ENCODE results near the gene SNTG2.

SNTG2 gene

GRCh38 chr2:1283020-1283801 is 332.6 kb downstream of the SNTG2 start:
- DNase-seq (ENCODE audit: low spot score): no peak

DNA sequence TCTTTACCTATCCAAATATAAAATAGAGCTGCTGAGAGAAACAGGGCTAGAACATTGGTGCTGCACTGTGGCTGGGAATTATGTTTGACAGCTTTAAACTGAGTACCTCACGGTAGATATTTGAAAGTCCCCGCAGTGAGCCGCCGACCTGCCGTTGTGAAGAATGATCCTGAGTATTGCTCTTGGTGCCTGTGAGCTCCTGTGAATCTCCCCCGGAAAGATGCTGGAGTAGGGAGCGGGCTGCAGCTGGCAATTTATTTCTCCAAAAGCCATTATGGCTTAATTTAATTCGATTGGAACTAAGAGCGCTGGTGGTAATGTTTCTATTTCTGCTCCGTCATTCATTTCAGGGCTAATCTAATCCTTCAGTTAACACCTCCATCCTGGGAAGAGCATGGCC is 333.2 kb downstream of the SNTG2 start:
- DNase-seq (ENCODE audit: low spot score): no peak

DNA sequence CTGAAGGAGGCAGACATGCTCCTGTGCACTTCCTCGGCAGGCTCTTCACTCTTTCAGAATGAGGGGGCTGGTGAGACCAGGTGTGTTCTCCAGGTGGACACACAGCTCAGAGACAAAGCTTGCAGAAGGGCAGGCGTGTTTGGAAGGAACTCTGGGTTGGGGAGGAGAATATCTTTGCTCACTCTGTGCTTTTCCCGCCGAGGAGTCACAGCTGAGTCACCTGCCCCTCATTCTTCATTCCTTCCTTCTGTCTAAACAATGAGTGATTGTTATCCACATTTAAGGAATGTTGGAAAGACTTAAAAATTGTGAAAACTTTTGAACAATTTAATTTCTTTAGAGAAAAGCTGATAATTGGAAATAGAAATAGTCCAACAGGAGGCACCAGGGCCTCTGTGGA is 336.3 kb downstream of the SNTG2 start:
- DNase-seq (ENCODE audit: low spot score): no peak

DNA sequence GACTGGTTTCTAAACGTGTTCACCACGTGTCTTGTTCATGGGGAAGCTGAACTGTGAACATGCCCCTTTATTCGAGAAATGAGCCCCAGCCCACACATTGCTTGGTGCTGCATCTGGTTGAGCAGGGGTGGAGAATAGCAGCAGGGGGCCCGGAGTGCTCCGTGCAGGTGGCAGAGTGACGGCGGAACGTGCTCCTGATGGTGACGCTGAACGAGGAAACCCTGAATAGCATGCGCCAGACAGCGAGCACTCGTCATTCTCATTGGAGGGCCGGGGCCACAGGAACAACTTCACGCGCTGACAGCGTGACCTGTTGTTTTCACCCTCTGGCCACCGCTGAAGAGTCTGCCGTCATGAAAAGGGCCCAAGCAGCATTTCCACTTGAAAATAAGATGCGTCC is 336.8 kb downstream of the SNTG2 start:
- DNase-seq (ENCODE audit: low spot score): no peak

DNA sequence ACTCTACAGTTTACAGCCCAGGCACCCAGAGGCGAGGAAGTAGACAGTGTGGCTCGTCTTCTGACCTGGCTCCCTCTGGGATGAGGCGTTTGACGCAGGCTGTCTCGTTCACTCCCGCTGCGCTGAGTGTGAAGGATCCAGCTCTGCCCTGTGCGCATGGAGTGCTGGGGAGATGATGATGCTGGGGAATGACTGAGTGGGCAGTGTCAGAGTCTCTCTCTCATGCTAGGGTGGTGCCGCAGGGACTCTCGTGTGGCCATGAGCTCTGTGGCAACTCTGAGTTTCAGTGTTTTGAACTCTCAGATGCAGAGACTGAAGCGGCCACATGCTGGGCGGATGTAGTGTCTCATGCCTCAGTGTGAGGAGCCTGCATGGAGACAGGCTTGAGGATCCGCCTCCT is 344.3 kb downstream of the SNTG2 start:
- no peak for DNase-seq (ENCODE audit: low spot score)

- no peak for DNase-seq (ENCODE audit: low spot score)
These were observed 345.1 kb downstream of the SNTG2 start for GRCh38 chr2:1295740-1296139.

- DNase-seq (ENCODE audit: low spot score): no peak
These were observed 346.9 kb downstream of the SNTG2 start for GRCh38 chr2:1297372-1298159.

DNA sequence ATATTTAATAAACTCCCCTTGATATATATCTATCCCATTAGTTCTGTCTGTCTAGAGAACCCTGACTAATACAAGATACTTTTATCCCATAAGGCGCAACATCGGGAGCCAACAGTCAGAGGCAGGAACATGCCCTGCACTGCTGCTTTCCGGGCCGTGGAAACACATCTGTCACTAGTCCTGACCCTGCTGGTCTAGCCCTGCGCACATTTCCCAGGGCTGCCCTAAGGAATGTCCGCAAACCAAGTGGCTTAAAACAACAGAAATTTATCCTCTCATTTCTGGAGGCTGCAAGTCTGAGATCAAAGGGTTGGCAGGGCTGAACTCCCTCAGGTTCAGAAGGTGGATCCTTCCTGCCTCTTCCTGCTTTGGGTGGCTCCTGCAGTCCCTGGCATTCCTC is 348.4 kb downstream of the SNTG2 start:
- DNase-seq (ENCODE audit: low spot score): no peak

DNA sequence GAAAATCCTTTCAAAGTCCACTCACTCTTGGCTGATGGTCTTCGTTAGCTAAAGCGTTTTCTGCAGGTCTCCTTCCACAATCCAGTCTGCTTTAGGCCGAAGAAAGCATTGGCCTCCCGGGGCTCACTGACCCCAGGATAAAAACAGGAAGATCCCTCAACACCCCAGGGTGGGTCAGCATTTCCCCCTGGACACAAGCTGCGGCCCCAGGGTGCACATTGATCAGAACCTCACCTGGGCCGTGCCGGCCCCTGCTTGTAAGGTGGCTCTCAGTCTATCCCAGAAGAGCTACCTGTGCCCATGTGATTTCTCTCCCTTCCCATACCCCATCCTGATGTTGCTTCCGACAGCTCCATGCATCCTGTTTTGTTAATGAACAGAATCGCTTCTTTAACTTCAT is 349.6 kb downstream of the SNTG2 start:
- no peak for DNase-seq (ENCODE audit: low spot score)

GRCh38 chr2:1301056-1301455 is 350.4 kb downstream of the SNTG2 start:
- no peak for DNase-seq (ENCODE audit: low spot score)

DNA sequence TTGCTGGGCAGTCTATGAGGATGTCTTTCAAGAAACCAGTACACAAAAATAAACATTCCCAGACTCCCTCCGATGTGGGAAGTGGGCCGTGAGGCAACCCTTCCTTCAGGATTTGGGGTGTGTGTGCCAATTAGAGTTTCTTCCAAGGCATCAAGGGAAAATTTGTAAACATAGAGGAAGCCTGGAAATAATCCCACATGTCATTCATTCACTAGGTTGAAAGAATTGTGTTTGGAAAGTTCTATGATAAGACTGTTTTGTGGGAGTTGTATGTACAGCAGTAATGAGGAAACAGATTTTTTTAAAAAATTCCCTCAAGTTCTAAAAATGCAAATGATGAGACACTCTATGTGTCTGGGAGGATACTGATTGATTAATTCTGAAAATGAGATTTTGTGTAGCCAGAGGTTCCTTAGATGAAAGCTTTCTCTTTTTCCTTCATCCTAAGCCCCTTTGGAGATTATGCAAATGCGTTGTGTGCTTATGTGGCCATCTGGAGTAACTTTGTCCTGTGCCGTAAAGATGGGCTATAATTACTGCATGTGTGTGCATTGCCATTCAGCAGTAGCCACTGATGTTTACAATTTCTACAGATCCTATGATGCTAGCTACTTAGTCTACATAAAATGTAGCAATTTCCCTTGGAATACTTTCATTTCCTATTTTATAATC is 354.8 kb downstream of the SNTG2 start:
- DNase-seq (ENCODE audit: low spot score): no peak

DNA sequence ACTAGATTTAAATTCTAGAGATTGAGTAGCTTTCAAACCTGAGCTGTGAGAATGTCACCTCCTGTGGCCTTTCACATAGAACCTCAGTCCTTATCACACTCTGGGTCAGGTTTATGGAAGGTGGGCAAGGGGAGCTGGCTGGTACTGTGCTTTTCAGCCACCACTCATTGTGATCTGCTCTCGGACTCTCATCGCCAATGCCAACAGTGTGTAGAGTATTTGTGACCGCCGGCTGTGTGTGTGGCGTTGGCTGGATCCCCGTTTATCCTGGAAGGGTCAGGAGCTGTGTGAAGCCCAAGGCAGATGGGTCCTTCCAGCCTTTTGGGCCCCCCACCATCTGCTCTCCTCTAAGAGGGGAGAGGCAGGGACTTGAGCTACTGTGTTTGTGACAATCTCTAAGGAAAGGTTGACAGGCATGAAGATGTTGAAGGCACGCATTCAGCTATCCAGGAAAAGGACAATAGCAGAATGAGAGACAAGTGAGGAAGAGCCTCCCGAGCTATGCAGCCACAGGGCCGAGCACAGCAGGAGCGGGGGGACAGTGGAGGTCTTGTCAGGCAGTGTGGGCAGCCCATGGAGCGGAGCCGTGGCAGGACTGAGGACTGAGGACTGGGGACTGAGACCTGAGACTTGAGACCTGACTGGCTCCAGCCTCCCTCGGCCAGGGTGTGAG is 355.5 kb downstream of the SNTG2 start:
- DNase-seq (ENCODE audit: low spot score): no peak

GRCh38 chr2:1306687-1307516 is 356.3 kb downstream of the SNTG2 start:
- DNase-seq (ENCODE audit: low spot score): no peak

- no peak for DNase-seq (ENCODE audit: low spot score)
These were observed 357.0 kb downstream of the SNTG2 start for GRCh38 chr2:1307670-1308069.

DNA sequence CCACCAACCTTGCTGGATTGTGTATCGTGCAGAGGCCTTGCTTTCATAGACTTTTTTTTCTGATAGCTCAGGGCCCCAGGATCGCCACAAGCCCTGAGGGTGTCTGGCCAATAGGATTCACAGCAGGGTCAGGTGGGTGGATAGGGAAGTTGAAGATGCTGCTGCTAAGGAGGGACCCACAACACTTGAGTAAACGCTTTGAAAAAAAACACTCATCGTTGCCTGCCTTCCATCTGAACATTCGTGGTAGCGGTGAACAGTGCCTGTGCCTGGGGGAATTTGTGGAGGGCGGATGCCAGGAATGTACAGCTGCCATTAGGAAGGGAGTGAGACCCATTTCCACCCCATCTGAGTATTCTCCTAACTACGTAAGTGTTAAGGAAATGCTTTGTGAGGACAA is 358.0 kb downstream of the SNTG2 start:
- no peak for DNase-seq (ENCODE audit: low spot score)

DNA sequence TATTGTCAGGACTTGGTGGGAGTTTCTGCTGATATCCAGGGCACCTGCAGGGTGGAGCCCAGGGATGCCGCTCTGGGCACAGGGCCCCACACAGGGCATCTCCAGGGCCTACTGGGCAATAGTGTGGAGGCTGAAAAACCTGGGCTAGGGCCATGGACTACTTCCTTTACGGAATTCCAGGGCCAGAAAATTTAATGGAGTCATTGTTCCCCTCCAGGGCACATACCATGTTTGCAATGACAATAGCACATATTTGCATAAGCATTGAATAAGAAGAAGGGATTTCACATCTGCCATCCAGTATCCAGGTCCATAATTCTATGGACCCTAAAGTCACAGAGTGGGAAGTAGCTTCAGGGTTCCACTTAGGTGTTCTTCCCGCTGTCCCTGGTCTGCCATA is 358.9 kb downstream of the SNTG2 start:
- no peak for DNase-seq (ENCODE audit: low spot score)

DNA sequence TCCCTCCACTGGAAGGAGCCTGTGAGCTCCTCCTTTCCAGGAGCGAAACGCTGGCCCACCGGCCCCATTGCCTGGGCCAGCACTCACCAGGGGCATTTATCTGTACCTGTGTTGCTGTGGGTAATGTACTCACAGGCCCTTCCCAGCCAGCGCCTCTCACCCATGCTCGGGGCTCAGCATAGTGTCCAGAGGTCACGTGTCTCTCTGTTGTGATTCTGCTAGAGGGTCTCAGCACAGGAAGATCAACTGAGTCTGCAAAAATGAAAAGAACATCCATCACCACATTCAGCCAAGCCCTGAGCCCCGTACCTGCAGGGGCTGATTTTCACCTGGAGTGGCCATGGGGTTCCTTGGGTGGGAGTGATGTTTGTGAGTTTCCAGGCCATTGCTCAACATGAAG is 359.6 kb downstream of the SNTG2 start:
- DNase-seq (ENCODE audit: low spot score): no peak

DNA sequence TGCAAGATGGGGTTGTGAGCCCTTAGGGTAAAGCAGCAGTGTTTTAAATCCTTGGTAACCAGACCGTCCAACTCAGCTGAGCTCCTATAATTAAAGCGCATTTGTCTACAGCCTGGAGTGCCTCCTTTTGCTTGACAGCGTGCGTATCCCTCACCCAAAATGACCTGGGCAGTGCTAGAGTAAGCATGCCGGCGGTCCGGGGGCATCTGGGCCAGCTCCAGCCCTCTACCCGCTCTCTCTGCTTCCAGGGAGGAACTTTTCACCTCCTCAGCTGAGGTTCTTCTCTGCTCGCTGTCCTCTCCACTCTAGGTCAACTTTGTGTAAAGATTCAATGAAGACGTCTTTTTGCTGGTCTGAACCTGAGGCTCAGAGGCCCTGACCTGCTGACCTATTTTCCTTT is 360.2 kb downstream of the SNTG2 start:
- DNase-seq (ENCODE audit: low spot score): no peak

DNA sequence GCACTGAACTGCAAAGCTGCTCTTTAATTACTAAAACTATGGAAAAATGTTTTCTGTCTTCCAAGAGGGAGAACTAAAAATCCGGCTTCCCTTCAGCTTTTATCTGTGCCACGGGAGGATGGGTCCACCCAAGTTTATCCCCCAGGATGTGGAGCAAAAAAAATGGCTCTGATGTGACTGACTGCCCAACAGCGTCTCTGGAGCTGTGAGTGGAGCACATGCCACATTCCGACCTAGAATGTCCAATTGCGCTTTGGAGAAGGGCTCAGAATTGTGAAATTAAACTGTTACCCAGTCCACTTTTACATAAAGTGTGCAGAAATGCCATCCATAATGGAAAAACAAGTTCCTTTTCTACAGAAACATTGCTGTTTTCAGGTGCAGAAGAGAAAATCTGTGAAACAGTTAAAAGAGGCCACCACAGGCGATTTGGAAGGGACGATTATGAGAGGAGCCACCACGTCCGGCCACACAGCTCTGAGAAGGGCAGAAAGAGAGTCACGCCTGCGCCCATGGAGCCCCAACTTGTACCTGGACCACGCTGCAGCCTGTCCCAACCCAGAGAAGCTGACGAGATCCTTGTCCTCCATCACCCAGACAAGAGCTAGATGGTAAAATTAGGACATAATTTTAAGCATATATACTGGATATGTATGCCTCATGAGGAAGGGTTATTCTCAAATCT is 362.7 kb downstream of the SNTG2 start:
- DNase-seq (ENCODE audit: low spot score): no peak

GRCh38 chr2:1314254-1314653 is 363.6 kb downstream of the SNTG2 start:
- DNase-seq (ENCODE audit: low spot score): no peak

Data from HuH-7 (cell line).